HepG2 (cell line): ENCODE data around the gene BCAS4. TPM values are rescaled to one million over a fixed set of nuclear protein-coding genes. Genes with fewer than 3 reads are reported as not detected.
A peak's percentile ranks its signal among the peaks of the same experiment; 100 is the strongest.

Experiments used
- CCAR2 ChIP-seq: fragments of 200-400 bp; formaldehyde crosslinking; optimal IDR thresholded peaks from 2 replicates; pipeline ENCODE3; 2018; ENCODE audit warnings: low read depth, mild to moderate bottlenecking, low read length, moderate library complexity
- CREB1 ChIP-seq, 2 experiments: fragments of 450-650 bp in 1 of 2; IDR thresholded peaks; 2 replicates each; pipeline ENCODE4 v1.6.1; 2016 to 2017; ENCODE audit warnings: control low read depth in 1 of 2, mild to moderate bottlenecking in 1 of 2, missing compliant biosample characterization in 1 of 2, missing genetic modification characterization in 1 of 2
- ELK4 ChIP-seq: sonication (generic); formaldehyde crosslinking; IDR thresholded peaks from 2 replicates; pipeline ENCODE4 v1.9.0; 2021; ENCODE audit warnings: missing genetic modification reagents, borderline replicate concordance
- FOXP1 ChIP-seq, 2 experiments: fragments of 450-650 bp in 1 of 2; IDR thresholded peaks; 2 replicates each; pipeline ENCODE4 v1.6.1; 2017 to 2018; ENCODE audit warnings: antibody characterized with exemption in 1 of 2
- GPBP1L1 ChIP-seq: sonication (generic); formaldehyde crosslinking; IDR thresholded peaks from 2 replicates; pipeline ENCODE4 v1.5.0; 2020; ENCODE audit warnings: mild to moderate bottlenecking, missing genetic modification reagents
- GPN1 ChIP-seq: sonication (generic); formaldehyde crosslinking; IDR thresholded peaks from 2 replicates; pipeline ENCODE4 v1.5.1; 2020; ENCODE audit warnings: missing genetic modification reagents, borderline replicate concordance
- HMG20A ChIP-seq: IDR thresholded peaks from 2 replicates; pipeline ENCODE4 v1.6.1; 2016; ENCODE audit warnings: borderline replicate concordance
- HNF4A ChIP-seq: sonication (generic); formaldehyde crosslinking; IDR thresholded peaks from 2 replicates; pipeline ENCODE4 v1.4.0; 2020; ENCODE audit warnings: missing genetic modification reagents
- MIER2 ChIP-seq: IDR thresholded peaks from 2 replicates; pipeline ENCODE4 v1.6.1; 2016; ENCODE audit warnings: missing biosample characterization, missing genetic modification reagents
- NR2F6 ChIP-seq, 2 experiments: IDR thresholded peaks; 2 replicates each; pipeline ENCODE4 v1.6.1; 2016; ENCODE audit warnings: antibody characterized with exemption in 1 of 2, mild to moderate bottlenecking in 1 of 2
- SOX6 ChIP-seq, 2 experiments: fragments of 450-650 bp in 1 of 2; sonication (generic) in 1 of 2; formaldehyde crosslinking in 1 of 2; IDR thresholded peaks; 2 replicates each; pipeline versions ENCODE4 v1.4.0 to v1.6.1; 2017 to 2020; ENCODE audit warnings: antibody characterized with exemption in 1 of 2, mild to moderate bottlenecking in 1 of 2, missing genetic modification reagents in 1 of 2
- SP1 ChIP-seq, 2 experiments: fragments of 450-650 bp in 1 of 2; sonication (generic) in 1 of 2; formaldehyde crosslinking in 1 of 2; IDR thresholded peaks; 2 replicates each; pipeline versions ENCODE4 v1.4.0 to v1.6.1; 2016 to 2020; ENCODE audit warnings: missing genetic modification reagents in 1 of 2
- STAT5B ChIP-seq: sonication (generic); formaldehyde crosslinking; IDR thresholded peaks from 2 replicates; pipeline ENCODE4 v1.4.0; 2020; ENCODE audit warnings: missing genetic modification reagents
- ZBED4 ChIP-seq: sonication (generic); formaldehyde crosslinking; IDR thresholded peaks from 2 replicates; pipeline ENCODE4 v1.4.0; 2020; ENCODE audit warnings: missing genetic modification reagents, borderline replicate concordance
- ZBTB44 ChIP-seq: sonication (generic); formaldehyde crosslinking; IDR thresholded peaks from 2 replicates; pipeline ENCODE4 v1.4.0; 2020; ENCODE audit warnings: missing genetic modification reagents
- ZNF256 ChIP-seq: sonication (generic); formaldehyde crosslinking; conservative IDR thresholded peaks from 2 replicates; pipeline ENCODE4 v1.4.0; 2020; ENCODE audit warnings: missing genetic modification reagents
- ZNF33B ChIP-seq: sonication (generic); formaldehyde crosslinking; IDR thresholded peaks from 2 replicates; pipeline ENCODE4 v1.5.1; 2020; ENCODE audit warnings: mild to moderate bottlenecking, missing genetic modification reagents
- ZNF468 ChIP-seq: sonication (generic); formaldehyde crosslinking; IDR thresholded peaks from 2 replicates; pipeline ENCODE4 v1.8.0; 2022; ENCODE audit warnings: mild to moderate bottlenecking, moderate library complexity, missing genetic modification reagents
- ZNF556 ChIP-seq: sonication (generic); formaldehyde crosslinking; IDR thresholded peaks from 2 replicates; pipeline ENCODE4 v1.4.0; 2020; ENCODE audit warnings: mild to moderate bottlenecking, missing genetic modification reagents, borderline replicate concordance
- polyA plus RNA-seq, 8 experiments: library from polyadenylated mRNA; depleted of rRNA in 3 of 8; stranded (reverse) in 7 of 8; unstranded in 1 of 8; fragments of >200 nt; fragmentation: Illumina TruSeq in 4 of 8; extraction: Trizol in 4 of 8; gene quantifications; 2 replicates each; pipeline versions ENCODE4 v1.2.1 to v1.2.3, GENCODE V29; 2011 to 2016; ENCODE audit warnings: low read depth in 4 of 8, missing spikeins in 1 of 8, mixed read lengths in 1 of 8; ENCODE audit not compliant: insufficient read depth in 1 of 8
- total RNA-seq, 5 experiments: library from RNA; depleted of rRNA; stranded (reverse); fragments of >200 nt; fragmentation: Illumina TruSeq; extraction: Trizol; gene quantifications; 2 replicates each; pipeline ENCODE4 v1.2.3, GENCODE V29; 2016; ENCODE audit warnings: low read depth in 1 of 5

The BCAS4 gene
- total and polyA plus RNA-seq, 2 of the 13 experiments (the other 11 are each of a cell fraction or from before 2014, with no cell fraction given) = 7.2 to 8.0 TPM

GRCh38 chr20:50746138-50746940 lies 48.5 kb upstream of the BCAS4 start (continued):
- TF ChIP-seq ELK4 (CRISPR knock-in tag) = no peak
- no peak for TF ChIP-seq ZNF33B (CRISPR knock-in tag)
- TF ChIP-seq GPN1 (CRISPR knock-in tag) = no peak
- no peak for TF ChIP-seq ZBTB44
- peak; percentile 19; the same call in 1 of the 2 replicates for TF ChIP-seq ZNF556 (CRISPR knock-in tag)
- no peak for TF ChIP-seq GPBP1L1 (CRISPR knock-in tag)
- peak; percentile 85 for TF ChIP-seq NR2F6 (IDR thresholded peaks at IDR 0.05)
- peak; percentile 94 for TF ChIP-seq NR2F6 (CRISPR knock-in tag; IDR thresholded peaks at IDR 0.05)
- 0 out of 2 replicates have a peak, but pooled peaks have one; percentile 65 for TF ChIP-seq ZNF256 (CRISPR knock-in tag)
- TF ChIP-seq SP1 (IDR thresholded peaks at IDR 0.05) = no peak
- 0 out of 2 replicates have a peak, but pooled peaks have one; percentile 32 for TF ChIP-seq SP1 (CRISPR knock-in tag; IDR thresholded peaks at IDR 0.05)
- no peak for TF ChIP-seq CCAR2
- no peak for TF ChIP-seq SOX6 (IDR thresholded peaks at IDR 0.05)
- TF ChIP-seq SOX6 (CRISPR knock-in tag; IDR thresholded peaks at IDR 0.05) = peak; percentile 92
- TF ChIP-seq ZNF468 = no peak
- TF ChIP-seq FOXP1 (IDR thresholded peaks at IDR 0.05) = no peak
- peak; percentile 67; the same call in 1 of the 2 replicates for TF ChIP-seq FOXP1 (CRISPR knock-in tag; IDR thresholded peaks at IDR 0.05)
- peak; percentile 11; the same call in 1 of the 2 replicates for TF ChIP-seq CREB1 (IDR thresholded peaks at IDR 0.05)
- TF ChIP-seq CREB1 (CRISPR knock-in tag; IDR thresholded peaks at IDR 0.05) = peak; percentile 64; the same call in 1 of the 2 replicates
- no peak for TF ChIP-seq STAT5B (CRISPR knock-in tag)
- peak; percentile 77; the same call in 1 of the 2 replicates for TF ChIP-seq HMG20A (CRISPR knock-in tag)
- TF ChIP-seq HNF4A (CRISPR knock-in tag) = peak; percentile 100
- TF ChIP-seq MIER2 = no peak
- no peak for TF ChIP-seq ZBED4 (CRISPR knock-in tag)
